HEK293 (cell line): ENCODE results near the gene TRDMT1.

Experiments used
- CTCF ChIA-PET: fragments of 350-600 bp; formaldehyde crosslinking; extraction: SDS; loops from one replicate; lab custom pipeline; 2021; ENCODE audit warnings: antibody characterized with exemption; lab: Yijun Ruan, JAX
- POLR2A ChIA-PET: fragments of 300-600 bp; formaldehyde crosslinking; extraction: SDS; loops from one replicate; lab custom pipeline; 2020; ENCODE audit warnings: antibody characterized with exemption, inconsistent platforms; lab: Yijun Ruan, JAX
- H3K27ac ChIP-seq: fragments of 200-500 bp; sonication (Bioruptor generic); 2 replicates; pipeline ENCODE4 v1.5.1; 2014; ENCODE audit warnings: low read depth, low read length, control low read depth, inconsistent platforms; ENCODE audit errors: extremely low read depth
- H3K36me3 ChIP-seq, 2 experiments: fragments of 200-500 bp in 1 of 2; sonication (Bioruptor generic) in 1 of 2; 1 replicate in 1 of 2; 2 replicates in 1 of 2; pipeline ENCODE4 v1.5.1; 2014 to 2017; ENCODE audit warnings: inconsistent platforms in 2 of 2, low read length in 2 of 2; ENCODE audit not compliant: control insufficient read depth in 2 of 2, insufficient read depth in 1 of 2
- H3K4me1 ChIP-seq: fragments of 200-500 bp; sonication (Bioruptor generic); 2 replicates; pipeline ENCODE4 v1.5.1; 2014; ENCODE audit warnings: mild to moderate bottlenecking, low read length, inconsistent platforms; ENCODE audit not compliant: control insufficient read depth, insufficient read depth
- H3K4me3 ChIP-seq: 2 replicates; pipeline ENCODE4 v1.5.1; 2011; ENCODE audit warnings: low read depth, mild to moderate bottlenecking, control low read depth, low read length, moderate library complexity
- H3K9me3 ChIP-seq: fragments of 200-500 bp; sonication (Bioruptor generic); 2 replicates; pipeline ENCODE4 v1.5.1; 2014; ENCODE audit warnings: low read depth, low read length, inconsistent platforms; ENCODE audit not compliant: control insufficient read depth, insufficient read depth
- GLIS1 ChIP-seq: fragments of 450-650 bp; formaldehyde crosslinking; IDR thresholded peaks from 2 replicates; pipeline ENCODE4 v1.5.1; 2016; ENCODE audit warnings: missing biosample characterization, missing genetic modification characterization
- KLF1 ChIP-seq: fragments of 450-650 bp; formaldehyde crosslinking; IDR thresholded peaks from 2 replicates; pipeline ENCODE4 v1.5.1; 2016; ENCODE audit warnings: missing biosample characterization, missing genetic modification characterization
- KLF16 ChIP-seq: fragments of 450-650 bp; formaldehyde crosslinking; IDR thresholded peaks from 2 replicates; pipeline ENCODE4 v1.5.1; 2017; ENCODE audit warnings: missing biosample characterization, missing genetic modification characterization
- KLF8 ChIP-seq: fragments of 450-650 bp; formaldehyde crosslinking; IDR thresholded peaks from 2 replicates; pipeline ENCODE4 v1.5.1; 2016; ENCODE audit warnings: missing biosample characterization, missing genetic modification characterization
- MZF1 ChIP-seq: fragments of 450-650 bp; formaldehyde crosslinking; IDR thresholded peaks from 2 replicates; pipeline ENCODE4 v1.5.1; 2017; ENCODE audit warnings: missing biosample characterization, missing genetic modification characterization, borderline replicate concordance
- REPIN1 ChIP-seq: fragments of 450-650 bp; formaldehyde crosslinking; IDR thresholded peaks from 2 replicates; pipeline ENCODE4 v1.5.1; 2017; ENCODE audit warnings: missing biosample characterization, missing genetic modification characterization, low read depth
- SETDB1 ChIP-seq: IDR thresholded peaks from one replicate; pipeline ENCODE4 v1.6.1; 2017; ENCODE audit warnings: mild to moderate bottlenecking, low read length, moderate library complexity, mixed read lengths; ENCODE audit not compliant: insufficient read length
- SP3 ChIP-seq: fragments of 450-650 bp; formaldehyde crosslinking; IDR thresholded peaks from 2 replicates; pipeline ENCODE4 v1.5.1; 2016; ENCODE audit warnings: missing biosample characterization, missing genetic modification characterization
- ZFP69B ChIP-seq: fragments of 450-650 bp; formaldehyde crosslinking; IDR thresholded peaks from 2 replicates; pipeline ENCODE4 v1.5.1; 2016; ENCODE audit warnings: missing biosample characterization, missing genetic modification characterization
- ZNF214 ChIP-seq: fragments of 450-650 bp; formaldehyde crosslinking; IDR thresholded peaks from 2 replicates; pipeline ENCODE4 v1.5.1; 2017; ENCODE audit warnings: missing biosample characterization, mild to moderate bottlenecking, missing genetic modification characterization, borderline replicate concordance
- ZNF24 ChIP-seq: fragments of 450-650 bp; formaldehyde crosslinking; IDR thresholded peaks from 2 replicates; pipeline ENCODE4 v1.5.1; 2016; ENCODE audit warnings: missing biosample characterization, missing genetic modification characterization
- ZNF426 ChIP-seq: fragments of 450-650 bp; formaldehyde crosslinking; IDR thresholded peaks from 2 replicates; pipeline ENCODE4 v1.5.1; 2017; ENCODE audit warnings: missing biosample characterization, missing genetic modification characterization, mild to moderate bottlenecking, inconsistent platforms, moderate library complexity
- ZNF501 ChIP-seq: fragments of 450-650 bp; formaldehyde crosslinking; IDR thresholded peaks from 2 replicates; pipeline ENCODE4 v1.5.1; 2016; ENCODE audit warnings: missing biosample characterization, missing genetic modification characterization
- ZNF600 ChIP-seq: fragments of 450-650 bp; formaldehyde crosslinking; IDR thresholded peaks from 2 replicates; pipeline ENCODE4 v1.5.1; 2016; ENCODE audit warnings: missing biosample characterization, missing genetic modification characterization
- ZNF626 ChIP-seq: fragments of 450-650 bp; sonication (Bioruptor Pico); formaldehyde crosslinking; IDR thresholded peaks from 2 replicates; pipeline ENCODE4 v1.5.1; 2018; ENCODE audit warnings: missing biosample characterization, missing genetic modification characterization, inconsistent platforms
- ZNF664 ChIP-seq: fragments of 450-650 bp; formaldehyde crosslinking; IDR thresholded peaks from 2 replicates; pipeline ENCODE4 v1.5.1; 2016; ENCODE audit warnings: missing biosample characterization, missing genetic modification characterization
- ZNF677 ChIP-seq: fragments of 450-650 bp; IDR thresholded peaks from 2 replicates; pipeline ENCODE4 v1.5.0; 2018; ENCODE audit warnings: missing biosample characterization, mild to moderate bottlenecking, missing genetic modification characterization, moderate library complexity
- ZNF837 ChIP-seq: fragments of 450-650 bp; formaldehyde crosslinking; IDR thresholded peaks from 2 replicates; pipeline ENCODE4 v1.5.1; 2016; ENCODE audit warnings: missing biosample characterization, missing genetic modification characterization
- ZNF843 ChIP-seq: fragments of 450-650 bp; formaldehyde crosslinking; IDR thresholded peaks from 2 replicates; pipeline ENCODE4 v1.5.1; 2016; ENCODE audit warnings: missing biosample characterization, missing genetic modification characterization
- TF ChIP-seq, protein P1 (sequence below): fragments of 450-650 bp; formaldehyde crosslinking; IDR thresholded peaks from 2 replicates; pipeline ENCODE4 v1.5.1; 2016; ENCODE audit warnings: missing biosample characterization, missing genetic modification characterization
- TF ChIP-seq, protein P2 (sequence below): fragments of 450-650 bp; formaldehyde crosslinking; IDR thresholded peaks from 2 replicates; pipeline ENCODE4 v1.5.1; 2016; ENCODE audit warnings: missing biosample characterization, missing genetic modification characterization
- TF ChIP-seq, protein P3 (sequence below): fragments of 450-650 bp; formaldehyde crosslinking; IDR thresholded peaks from 2 replicates; pipeline ENCODE4 v1.5.1; 2016; ENCODE audit warnings: missing biosample characterization, missing genetic modification characterization
- TF ChIP-seq, protein P4 (sequence below): fragments of 450-650 bp; formaldehyde crosslinking; IDR thresholded peaks from 2 replicates; pipeline ENCODE4 v1.5.1; 2016; ENCODE audit warnings: missing biosample characterization, missing genetic modification characterization, borderline replicate concordance
- TF ChIP-seq, protein P5 (sequence below): fragments of 450-650 bp; formaldehyde crosslinking; IDR thresholded peaks from 2 replicates; pipeline ENCODE4 v1.5.1; 2016; ENCODE audit warnings: missing biosample characterization, missing genetic modification characterization
- TF ChIP-seq, protein P6 (sequence below): fragments of 450-650 bp; formaldehyde crosslinking; IDR thresholded peaks from 2 replicates; pipeline ENCODE4 v1.5.1; 2016; ENCODE audit warnings: missing biosample characterization, missing genetic modification characterization

TRDMT1 gene

DNA sequence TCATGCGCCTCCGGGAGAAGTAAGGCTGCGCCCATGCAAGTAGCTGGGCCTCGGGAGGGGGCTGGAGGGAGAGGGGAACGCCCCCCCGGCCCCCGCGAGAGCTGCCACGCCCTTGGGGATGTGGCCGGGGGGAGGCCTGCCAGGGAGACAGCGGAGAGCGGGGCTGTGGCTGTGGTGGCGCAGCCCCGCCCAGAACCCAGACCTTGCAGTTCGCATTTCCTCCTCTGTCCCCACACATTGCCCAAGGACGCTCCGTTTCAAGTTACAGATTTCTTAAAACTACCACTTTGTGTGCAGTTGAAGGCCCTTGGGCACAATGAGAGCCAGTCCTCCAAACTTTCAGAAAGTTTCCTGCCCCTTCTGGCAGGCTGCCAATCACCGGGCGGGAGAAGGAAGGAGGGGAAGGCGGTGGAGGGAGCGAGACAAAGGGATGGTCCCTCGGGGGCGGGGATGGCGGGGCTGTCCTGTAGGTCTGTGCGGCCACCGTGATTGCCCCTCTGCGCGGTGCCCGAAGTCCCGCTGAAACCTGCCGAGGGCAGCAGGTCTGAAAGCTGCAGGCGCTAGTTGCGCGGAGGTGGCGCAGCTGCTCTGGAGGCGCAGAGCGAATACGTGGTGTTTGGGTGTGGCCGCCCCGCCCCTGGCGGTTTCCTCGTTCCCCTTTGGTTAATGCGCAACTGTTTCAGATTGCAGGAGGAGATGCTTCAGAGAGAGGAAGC is 28.7 kb upstream of the TRDMT1 start:
- peak overlapping the region; percentile 97 for H3K27ac ChIP-seq
- POLR2A ChIA-PET, result interaction anchor here (0.7 to 4.2 kb wide), 34 partner anchors 8 to 413 kb away, joined by 3 to 78 read pairs (median 5); partner anchors contain the start of genes RSU1 and TRDMT1
- CTCF ChIA-PET, result interaction anchor here (0.6 to 1.9 kb wide), 13 partner anchors 9 to 377 kb away, joined by 3 to 7 read pairs (median 4); no protein-coding TSS in a partner anchor
- H3K9me3 ChIP-seq, result no peaks in the 10 kb centered on the region
- peaks cover 11% of the 10 kb centered on the region for H3K4me1 ChIP-seq
- peaks cover 44 to 57% of the 10 kb centered on the region in 2 experiments for H3K36me3 ChIP-seq
- H3K4me3 ChIP-seq, result peak overlapping the region; percentile 99
- TF ChIP-seq SP3 (tag by site-specific recombination) (peak; percentile 84), GLIS1 (tag by site-specific recombination) (peak; percentile 75), ZNF843 (peak; percentile 57; the same call in 1 of the 2 replicates), KLF16 (tag by site-specific recombination) (peak; percentile 55; the same call in 1 of the 2 replicates), KLF1 (tag by site-specific recombination) (peak; percentile 92), KLF8 (tag by site-specific recombination) (peak; percentile 88), ZNF837 (tag by site-specific recombination) (peak; percentile 84; the same call in 1 of the 2 replicates), ZFP69B (tag by site-specific recombination) (no peak), MZF1 (peak; percentile 40), SETDB1 (no peak), ZNF426 (no peak), ZNF677 (tag by site-specific recombination) (no peak), ZNF600 (tag by site-specific recombination) (peak; percentile 75), ZNF664 (tag by site-specific recombination) (no peak), ZNF24 (tag by site-specific recombination) (no peak), ZNF214 (tag by site-specific recombination) (peak; percentile 52; the same call in 1 of the 2 replicates), REPIN1 (tag by site-specific recombination) (no peak), ZNF501 (peak; percentile 63), ZNF626 (tag by site-specific recombination) (no peak)
- TF ChIP-seq, protein P1, sequence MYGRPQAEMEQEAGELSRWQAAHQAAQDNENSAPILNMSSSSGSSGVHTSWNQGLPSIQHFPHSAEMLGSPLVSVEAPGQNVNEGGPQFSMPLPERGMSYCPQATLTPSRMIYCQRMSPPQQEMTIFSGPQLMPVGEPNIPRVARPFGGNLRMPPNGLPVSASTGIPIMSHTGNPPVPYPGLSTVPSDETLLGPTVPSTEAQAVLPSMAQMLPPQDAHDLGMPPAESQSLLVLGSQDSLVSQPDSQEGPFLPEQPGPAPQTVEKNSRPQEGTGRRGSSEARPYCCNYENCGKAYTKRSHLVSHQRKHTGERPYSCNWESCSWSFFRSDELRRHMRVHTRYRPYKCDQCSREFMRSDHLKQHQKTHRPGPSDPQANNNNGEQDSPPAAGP (tag by site-specific recombination), result peak; percentile 79
- TF ChIP-seq, protein P2, sequence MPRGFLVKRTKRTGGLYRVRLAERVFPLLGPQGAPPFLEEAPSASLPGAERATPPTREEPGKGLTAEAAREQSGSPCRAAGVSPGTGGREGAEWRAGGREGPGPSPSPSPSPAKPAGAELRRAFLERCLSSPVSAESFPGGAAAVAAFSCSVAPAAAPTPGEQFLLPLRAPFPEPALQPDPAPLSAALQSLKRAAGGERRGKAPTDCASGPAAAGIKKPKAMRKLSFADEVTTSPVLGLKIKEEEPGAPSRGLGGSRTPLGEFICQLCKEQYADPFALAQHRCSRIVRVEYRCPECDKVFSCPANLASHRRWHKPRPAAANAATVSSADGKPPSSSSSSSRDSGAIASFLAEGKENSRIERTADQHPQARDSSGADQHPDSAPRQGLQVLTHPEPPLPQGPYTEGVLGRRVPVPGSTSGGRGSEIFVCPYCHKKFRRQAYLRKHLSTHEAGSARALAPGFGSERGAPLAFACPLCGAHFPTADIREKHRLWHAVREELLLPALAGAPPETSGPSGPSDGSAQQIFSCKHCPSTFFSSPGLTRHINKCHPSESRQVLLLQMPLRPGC, result peak; percentile 67; the same call in 1 of the 2 replicates
- TF ChIP-seq, protein P3, sequence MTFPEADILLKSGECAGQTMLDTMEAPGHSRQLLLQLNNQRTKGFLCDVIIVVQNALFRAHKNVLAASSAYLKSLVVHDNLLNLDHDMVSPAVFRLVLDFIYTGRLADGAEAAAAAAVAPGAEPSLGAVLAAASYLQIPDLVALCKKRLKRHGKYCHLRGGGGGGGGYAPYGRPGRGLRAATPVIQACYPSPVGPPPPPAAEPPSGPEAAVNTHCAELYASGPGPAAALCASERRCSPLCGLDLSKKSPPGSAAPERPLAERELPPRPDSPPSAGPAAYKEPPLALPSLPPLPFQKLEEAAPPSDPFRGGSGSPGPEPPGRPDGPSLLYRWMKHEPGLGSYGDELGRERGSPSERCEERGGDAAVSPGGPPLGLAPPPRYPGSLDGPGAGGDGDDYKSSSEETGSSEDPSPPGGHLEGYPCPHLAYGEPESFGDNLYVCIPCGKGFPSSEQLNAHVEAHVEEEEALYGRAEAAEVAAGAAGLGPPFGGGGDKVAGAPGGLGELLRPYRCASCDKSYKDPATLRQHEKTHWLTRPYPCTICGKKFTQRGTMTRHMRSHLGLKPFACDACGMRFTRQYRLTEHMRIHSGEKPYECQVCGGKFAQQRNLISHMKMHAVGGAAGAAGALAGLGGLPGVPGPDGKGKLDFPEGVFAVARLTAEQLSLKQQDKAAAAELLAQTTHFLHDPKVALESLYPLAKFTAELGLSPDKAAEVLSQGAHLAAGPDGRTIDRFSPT (tag by site-specific recombination), result peak; percentile 95
- TF ChIP-seq, protein P4, sequence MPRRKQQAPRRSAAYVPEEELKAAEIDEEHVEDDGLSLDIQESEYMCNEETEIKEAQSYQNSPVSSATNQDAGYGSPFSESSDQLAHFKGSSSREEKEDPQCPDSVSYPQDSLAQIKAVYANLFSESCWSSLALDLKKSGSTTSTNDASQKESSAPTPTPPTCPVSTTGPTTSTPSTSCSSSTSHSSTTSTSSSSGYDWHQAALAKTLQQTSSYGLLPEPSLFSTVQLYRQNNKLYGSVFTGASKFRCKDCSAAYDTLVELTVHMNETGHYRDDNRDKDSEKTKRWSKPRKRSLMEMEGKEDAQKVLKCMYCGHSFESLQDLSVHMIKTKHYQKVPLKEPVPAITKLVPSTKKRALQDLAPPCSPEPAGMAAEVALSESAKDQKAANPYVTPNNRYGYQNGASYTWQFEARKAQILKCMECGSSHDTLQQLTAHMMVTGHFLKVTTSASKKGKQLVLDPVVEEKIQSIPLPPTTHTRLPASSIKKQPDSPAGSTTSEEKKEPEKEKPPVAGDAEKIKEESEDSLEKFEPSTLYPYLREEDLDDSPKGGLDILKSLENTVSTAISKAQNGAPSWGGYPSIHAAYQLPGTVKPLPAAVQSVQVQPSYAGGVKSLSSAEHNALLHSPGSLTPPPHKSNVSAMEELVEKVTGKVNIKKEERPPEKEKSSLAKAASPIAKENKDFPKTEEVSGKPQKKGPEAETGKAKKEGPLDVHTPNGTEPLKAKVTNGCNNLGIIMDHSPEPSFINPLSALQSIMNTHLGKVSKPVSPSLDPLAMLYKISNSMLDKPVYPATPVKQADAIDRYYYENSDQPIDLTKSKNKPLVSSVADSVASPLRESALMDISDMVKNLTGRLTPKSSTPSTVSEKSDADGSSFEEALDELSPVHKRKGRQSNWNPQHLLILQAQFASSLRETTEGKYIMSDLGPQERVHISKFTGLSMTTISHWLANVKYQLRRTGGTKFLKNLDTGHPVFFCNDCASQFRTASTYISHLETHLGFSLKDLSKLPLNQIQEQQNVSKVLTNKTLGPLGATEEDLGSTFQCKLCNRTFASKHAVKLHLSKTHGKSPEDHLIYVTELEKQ (tag by site-specific recombination), result no peak
- TF ChIP-seq, protein P5, sequence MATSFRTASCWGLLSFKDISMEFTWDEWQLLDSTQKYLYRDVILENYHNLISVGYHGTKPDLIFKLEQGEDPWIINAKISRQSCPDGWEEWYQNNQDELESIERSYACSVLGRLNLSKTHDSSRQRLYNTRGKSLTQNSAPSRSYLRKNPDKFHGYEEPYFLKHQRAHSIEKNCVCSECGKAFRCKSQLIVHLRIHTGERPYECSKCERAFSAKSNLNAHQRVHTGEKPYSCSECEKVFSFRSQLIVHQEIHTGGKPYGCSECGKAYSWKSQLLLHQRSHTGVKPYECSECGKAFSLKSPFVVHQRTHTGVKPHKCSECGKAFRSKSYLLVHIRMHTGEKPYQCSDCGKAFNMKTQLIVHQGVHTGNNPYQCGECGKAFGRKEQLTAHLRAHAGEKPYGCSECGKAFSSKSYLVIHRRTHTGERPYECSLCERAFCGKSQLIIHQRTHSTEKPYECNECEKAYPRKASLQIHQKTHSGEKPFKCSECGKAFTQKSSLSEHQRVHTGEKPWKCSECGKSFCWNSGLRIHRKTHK (tag by site-specific recombination), result no peak
- TF ChIP-seq, protein P6, sequence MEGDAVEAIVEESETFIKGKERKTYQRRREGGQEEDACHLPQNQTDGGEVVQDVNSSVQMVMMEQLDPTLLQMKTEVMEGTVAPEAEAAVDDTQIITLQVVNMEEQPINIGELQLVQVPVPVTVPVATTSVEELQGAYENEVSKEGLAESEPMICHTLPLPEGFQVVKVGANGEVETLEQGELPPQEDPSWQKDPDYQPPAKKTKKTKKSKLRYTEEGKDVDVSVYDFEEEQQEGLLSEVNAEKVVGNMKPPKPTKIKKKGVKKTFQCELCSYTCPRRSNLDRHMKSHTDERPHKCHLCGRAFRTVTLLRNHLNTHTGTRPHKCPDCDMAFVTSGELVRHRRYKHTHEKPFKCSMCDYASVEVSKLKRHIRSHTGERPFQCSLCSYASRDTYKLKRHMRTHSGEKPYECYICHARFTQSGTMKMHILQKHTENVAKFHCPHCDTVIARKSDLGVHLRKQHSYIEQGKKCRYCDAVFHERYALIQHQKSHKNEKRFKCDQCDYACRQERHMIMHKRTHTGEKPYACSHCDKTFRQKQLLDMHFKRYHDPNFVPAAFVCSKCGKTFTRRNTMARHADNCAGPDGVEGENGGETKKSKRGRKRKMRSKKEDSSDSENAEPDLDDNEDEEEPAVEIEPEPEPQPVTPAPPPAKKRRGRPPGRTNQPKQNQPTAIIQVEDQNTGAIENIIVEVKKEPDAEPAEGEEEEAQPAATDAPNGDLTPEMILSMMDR (tag by site-specific recombination), result peak; percentile 44
